Cardiac septum (tissue), 1 donor: ENCODE results near the gene RBFOX2. TPM values are rescaled to one million over a fixed set of nuclear protein-coding genes. Genes with fewer than 3 reads are reported as not detected.
A peak's percentile ranks its signal among the peaks of the same experiment; 100 is the strongest.
"Not testable (repeated sequence)": the region's sequence is repeated elsewhere in the genome, so short reads cannot be mapped to it uniquely, and the experiment has no call there.

Experiments
- DNase-seq: peaks from one replicate; pipeline ENCODE4 v3.0.0-alpha.2; 2020; ENCODE audit warnings: low spot score
- intact Hi-C: fragments of 100-400 bp; cut with DNase I; formaldehyde crosslinking; loops from one replicate; pipeline ENCODE4 v1.14.0; 2022
- total RNA-seq: library from RNA; stranded (reverse); fragmentation: NEBNext Ultra II Directional; extraction: Animal tissue kit (Norgen Biotek cat#: 25700); gene quantifications from one replicate; pipeline ENCODE4 v1.2.1, GENCODE V29; 2021
- donor health status: DM: no; HTN: no; CAD: no.

The RBFOX2 gene
- total RNA-seq, 1 donor from 2014 or later = 102 TPM

DNA sequence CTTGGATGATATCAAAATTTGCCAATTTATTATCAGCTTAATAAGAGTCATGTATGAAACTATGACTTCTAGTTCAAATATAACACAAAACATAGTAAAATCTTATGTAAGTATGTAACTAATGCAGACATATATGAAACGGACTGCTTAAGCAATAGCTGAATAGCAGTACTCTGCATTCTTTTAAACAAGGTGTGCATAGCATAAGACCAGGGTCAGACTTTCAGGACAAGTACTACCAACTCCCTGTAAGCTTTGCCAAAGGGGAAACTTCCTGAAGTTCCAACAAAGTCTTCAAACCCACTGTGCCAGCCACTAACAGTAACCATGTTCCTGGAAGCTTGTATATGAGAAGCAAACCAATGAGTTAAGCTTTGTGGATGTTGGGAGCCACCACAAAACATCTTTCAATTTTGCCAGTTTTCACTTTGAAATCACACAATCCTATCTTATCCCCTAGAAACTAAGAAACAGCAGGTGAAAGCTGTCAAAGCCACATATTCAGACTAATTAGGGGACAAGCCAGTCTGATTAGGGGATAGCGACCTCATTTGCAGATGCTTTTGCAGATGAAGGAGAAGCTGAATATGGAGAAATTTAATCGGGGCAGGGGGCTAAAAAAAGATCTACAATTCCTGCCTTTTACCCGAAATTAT lies 13.3 kb downstream of the RBFOX2 start:
- intact Hi-C loops = no loop called here
- no peak for DNase-seq

- intact Hi-C loops = no loop called here
Measured at GRCh38 chr22:36014546-36015074, 14.0 kb downstream of the RBFOX2 start.

DNA sequence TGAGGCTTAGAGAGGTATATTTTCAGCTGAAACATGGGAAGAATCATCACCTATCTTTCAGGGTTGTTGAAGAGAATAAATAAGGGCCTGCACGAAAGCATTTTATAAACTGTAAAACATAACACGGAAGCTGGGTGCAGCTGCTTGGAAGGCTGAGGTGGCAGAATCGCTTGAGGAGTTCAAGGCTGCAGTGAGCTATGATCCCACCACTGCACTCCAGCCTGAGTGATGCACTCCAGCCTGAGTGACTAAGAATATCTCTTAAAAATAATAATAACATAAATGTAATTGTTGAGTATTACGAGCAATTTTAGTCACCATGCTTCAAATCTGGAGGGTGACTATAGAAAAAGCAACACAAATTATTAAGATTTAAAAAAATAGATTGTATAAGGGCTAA lies 16.3 kb downstream of the RBFOX2 start:
- DNase-seq = no peak
- intact Hi-C loops = no loop called here

More at GRCh38 chr22:36014546-36015074, 14.0 kb downstream of the RBFOX2 start:
- DNase-seq = no peak

DNA sequence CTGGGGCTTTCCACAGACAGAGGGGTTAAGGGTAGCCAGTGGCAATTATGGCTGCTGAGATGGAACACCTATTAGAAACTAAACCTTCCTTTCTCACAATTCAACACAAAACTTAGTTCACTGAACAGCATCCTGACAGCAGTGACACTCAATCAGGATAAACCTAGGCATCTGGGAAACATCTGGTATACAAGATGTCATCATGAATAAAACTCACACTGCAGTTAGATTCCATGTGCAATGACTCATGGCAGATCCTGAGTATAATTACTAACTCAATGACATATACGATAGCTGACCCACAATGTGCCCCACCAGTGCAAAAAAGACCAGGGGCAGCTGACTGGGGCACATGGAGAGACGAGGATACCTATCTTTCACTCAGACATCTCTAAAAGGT lies 17.7 kb downstream of the RBFOX2 start:
- no peak for DNase-seq
- intact Hi-C loops = no loop called here

DNA sequence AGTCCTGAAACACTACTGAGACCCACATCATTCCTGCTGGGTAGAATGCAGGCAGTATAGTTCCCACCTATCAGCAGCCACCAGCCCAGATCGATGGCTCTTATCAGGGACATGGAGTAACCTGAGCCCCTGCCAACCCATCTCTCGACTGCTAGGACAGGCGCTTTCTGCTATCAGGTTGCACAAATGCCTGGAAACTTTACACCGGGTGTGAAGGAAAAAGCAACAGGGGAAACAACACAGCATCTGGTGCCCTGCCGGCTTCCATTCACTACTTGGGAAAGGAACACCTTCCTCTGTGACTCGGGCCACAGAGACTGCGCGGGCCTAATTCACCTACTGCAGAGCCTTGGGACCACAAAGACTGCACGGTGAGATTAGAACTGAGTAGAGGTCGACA lies 18.5 kb downstream of the RBFOX2 start:
- intact Hi-C loops = no loop called here
- no peak for DNase-seq

DNA sequence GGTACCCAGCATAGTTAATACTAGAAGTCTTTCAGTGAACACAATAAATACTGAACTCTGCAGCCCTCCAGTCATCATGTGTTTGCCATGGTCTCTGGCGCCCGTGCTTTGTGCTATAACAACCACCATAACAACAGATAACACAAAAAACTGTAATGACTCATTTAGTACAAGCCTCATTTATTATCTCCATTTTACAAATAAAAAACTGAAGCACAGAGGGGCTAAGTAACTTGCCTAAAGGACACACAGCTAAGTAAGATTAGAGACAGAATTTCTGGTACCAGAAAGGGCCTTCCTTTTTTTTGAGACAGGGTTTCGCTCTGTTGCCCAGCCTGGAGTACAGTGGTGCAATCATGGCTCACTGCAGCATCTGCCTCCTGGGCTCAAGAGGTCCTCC lies 19.5 kb downstream of the RBFOX2 start:
- intact Hi-C loops = no loop called here
- DNase-seq = no peak

- DNase-seq = no peak
- intact Hi-C loops = no loop called here
Measured at GRCh38 chr22:36008565-36008964, 20.1 kb downstream of the RBFOX2 start.

DNA sequence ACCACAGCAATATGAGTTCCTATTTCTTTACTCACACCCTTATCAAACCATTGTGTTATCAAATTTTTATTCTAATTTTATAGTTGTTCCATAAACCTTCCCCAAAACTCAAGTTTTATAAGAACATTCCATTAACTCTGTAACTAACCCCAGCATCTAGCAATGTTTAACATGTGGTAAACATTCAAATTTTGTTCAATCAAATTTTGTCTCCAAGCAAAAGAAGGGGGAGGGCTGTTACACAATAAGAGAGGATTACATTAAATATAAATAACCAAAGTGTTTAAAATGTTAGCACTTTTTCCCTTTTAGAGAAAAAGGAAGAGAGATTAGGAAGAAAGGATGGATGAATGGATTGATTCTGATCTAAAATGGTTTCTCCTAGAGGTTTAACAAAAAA lies 20.5 kb downstream of the RBFOX2 start:
- intact Hi-C loops = no loop called here

DNA sequence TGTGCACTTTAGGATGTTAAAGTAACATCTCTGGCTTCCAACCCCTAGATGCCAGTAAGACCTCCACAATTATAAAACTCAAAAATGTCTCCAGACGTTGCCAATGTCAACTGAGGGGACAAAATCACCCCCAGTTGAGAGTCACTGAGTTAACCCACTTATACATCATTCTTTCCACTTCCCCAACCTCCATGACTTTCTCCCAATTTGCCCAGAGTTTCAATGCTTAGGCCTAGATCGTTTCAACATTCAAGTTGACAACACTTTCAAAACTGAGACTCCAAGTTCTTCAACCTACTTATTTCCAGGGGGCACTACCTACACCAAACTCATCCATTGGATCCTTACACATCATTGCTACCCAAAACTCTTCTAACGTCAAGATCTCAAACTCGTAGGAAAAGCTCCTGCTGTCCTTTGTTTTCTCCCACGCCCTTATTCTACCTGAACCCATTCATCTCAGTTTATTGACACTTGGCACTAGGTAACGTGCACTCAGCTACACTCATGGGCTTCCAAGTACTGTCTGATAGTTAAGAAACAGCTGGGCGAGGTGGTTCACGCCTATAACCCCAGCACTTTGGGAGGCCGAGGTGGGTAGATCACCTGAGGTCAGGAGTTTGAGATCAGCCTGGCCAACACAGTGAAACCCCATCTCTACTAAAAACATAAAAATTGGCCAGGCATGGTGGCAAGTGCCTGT lies 24.5 kb downstream of the RBFOX2 start:
- intact Hi-C loops = no loop called here
- no peak for DNase-seq

More for the DNA sequence above, 20.5 kb downstream of the RBFOX2 start:
- no peak for DNase-seq

GRCh38 chr22:36002718-36003260 lies 25.8 kb downstream of the RBFOX2 start:
- intact Hi-C loops = no loop called here
- no peak for DNase-seq

GRCh38 chr22:36002084-36002483 lies 26.5 kb downstream of the RBFOX2 start:
- DNase-seq = no peak
- intact Hi-C loops = no loop called here

GRCh38 chr22:35998748-35999147 lies 29.9 kb downstream of the RBFOX2 start:
- intact Hi-C loops = loop anchor here (5.0 kb wide), 1 partner anchor 36 kb away; no protein-coding TSS in a partner anchor
- DNase-seq = no peak

DNA sequence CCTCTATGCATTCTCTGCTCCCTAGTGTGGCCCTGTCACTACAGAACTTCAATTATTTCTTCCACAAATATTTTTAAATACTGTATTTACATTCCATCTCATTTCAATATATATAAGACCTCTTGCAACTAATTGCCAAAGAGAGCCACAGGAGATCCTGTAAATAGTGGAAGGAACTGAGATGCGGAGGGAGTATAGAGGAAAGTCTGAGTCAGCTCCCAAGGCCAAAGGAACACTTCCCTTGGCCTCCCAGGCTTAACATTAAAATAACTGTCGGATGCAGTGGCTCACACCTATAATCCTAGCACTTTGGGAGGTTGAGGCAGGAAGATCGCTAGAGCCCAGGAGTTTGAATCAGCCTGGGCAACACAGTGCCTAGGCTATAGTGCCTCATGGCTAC lies 31.2 kb downstream of the RBFOX2 start:
- DNase-seq = no peak
- intact Hi-C loops = loop anchor here (5.0 kb wide), 1 partner anchor 35 kb away; no protein-coding TSS in a partner anchor

DNA sequence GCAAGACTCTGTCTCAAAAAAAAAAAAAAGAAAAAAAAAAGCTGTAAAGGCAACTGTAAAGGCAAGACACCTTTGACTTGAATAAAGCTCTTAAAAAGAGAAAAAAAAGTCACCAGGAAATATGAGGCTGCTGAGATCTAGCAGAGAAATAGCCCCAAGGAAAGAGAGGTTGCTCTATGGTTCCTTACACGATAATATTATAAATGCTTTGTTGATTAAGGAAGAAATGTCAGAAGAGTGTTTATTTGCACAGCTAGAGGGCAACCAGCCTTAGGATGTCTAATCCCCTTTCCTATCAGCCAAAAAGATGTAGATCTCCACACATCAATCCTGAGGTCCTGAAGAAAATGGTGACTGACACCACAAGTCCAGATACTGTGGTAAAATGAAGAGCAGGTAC lies 32.0 kb downstream of the RBFOX2 start:
- no peak for DNase-seq
- intact Hi-C loops = loop anchor here (5.0 kb wide), 1 partner anchor 34 kb away; no protein-coding TSS in a partner anchor

- intact Hi-C loops = loop anchor here (5.0 kb wide), 1 partner anchor 33 kb away; no protein-coding TSS in a partner anchor
- peak; percentile 80 for DNase-seq
Measured at GRCh38 chr22:35995772-35996171, 32.9 kb downstream of the RBFOX2 start.

GRCh38 chr22:35995348-35995747 lies 33.3 kb downstream of the RBFOX2 start:
- intact Hi-C loops = loop anchor here (5.0 kb wide), 1 partner anchor 33 kb away; no protein-coding TSS in a partner anchor
- no peak for DNase-seq

DNA sequence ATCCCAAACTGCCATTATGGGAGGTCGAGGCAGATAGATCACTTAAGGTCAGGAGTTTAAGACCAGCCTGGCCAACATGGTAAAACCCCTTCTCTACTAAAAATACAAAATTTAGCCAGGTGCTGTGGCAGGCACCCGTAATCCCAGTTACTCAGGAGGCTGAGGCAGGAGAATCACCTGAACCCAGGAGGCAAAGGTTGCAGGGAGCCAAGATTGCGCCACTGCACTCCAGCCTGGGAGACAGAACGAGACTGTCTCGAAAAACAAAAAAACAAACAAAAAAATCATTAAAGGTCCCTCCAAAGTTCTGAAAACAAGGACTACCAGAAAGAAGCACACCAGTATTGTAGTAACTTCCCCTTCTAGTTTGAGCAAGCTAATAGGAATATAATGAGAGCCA lies 34.9 kb downstream of the RBFOX2 start:
- DNase-seq, intact Hi-C loops: not testable (repeated sequence)

DNA sequence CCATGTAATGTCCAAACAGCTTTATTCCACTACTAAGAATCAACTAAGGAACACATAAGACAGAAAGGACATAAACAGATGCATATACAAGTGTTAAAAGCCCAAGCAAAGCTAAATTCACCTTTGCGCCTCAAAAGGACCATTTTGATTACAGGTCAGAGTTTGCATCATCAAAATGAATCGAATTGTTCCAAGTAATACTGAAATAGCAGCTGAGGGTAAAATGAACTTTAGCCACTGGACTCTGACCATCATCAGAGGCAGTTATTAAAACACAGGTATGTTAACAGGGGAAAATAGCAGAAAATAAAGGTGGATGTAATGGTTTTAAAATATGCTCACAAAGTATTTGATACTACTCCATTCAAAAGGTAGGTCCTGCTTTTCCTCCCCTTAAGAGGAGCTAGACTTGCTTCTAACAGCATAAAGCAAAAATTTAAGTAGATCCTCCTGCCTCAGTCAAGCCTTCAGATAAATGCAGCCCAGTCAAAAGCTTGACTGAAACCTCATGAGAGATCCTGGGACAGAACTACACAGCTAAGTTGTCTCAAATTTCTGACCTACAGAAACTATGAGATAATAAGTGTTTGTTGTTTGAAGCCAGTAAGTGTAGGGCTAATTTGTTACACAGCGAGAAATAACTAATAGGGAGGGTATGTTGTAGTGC lies 35.4 kb downstream of the RBFOX2 start:
- DNase-seq = no peak
- intact Hi-C loops = no loop called here

DNA sequence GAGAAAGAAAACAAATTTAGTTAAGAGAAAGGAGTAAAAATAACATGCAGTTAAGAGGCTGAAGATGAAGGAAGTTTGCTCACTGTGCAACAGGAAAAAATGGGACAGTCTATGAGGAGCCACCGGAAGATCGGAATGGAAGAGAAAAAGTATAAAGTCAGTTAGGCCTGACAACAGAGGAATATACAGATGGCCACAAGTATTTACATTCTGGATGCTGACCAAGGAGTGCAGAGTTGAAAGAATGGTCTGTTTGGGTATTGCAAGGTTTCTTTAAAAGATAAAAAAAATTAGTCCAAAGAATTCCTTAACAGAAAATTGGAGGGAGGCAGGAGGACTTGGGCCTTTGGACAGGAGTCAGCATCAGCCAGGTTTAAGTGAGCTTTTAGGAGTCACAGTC lies 37.5 kb downstream of the RBFOX2 start:
- no peak for DNase-seq
- intact Hi-C loops = no loop called here

DNA sequence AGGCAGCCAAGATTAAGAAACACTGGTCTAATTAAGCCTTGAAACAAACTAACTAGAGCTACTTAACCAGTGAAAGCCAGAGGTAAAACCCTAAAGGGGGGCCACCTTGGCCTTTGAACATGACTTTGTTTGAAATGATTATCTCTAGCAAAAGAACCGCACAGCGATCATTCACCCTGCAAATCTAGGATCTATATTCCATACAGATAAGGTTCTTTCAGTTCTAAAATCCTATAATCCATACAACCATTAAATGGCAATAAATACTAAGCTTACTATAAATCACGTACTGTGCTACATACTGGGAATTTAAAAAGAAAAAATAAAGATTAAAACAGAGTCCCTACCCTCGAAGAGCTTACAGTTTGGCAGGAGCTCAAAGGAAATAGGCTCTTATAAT lies 40.6 kb downstream of the RBFOX2 start:
- no peak for DNase-seq
- intact Hi-C loops = no loop called here
